ENCODE data around the gene COG1. TPM values are rescaled to one million over a fixed set of nuclear protein-coding genes. Genes with fewer than 3 reads are reported as not detected.

The COG1 gene
- total and polyA plus RNA-seq, 9 of the 15 experiments (the other 6 are each of a cell fraction or from before 2014, with no cell fraction given): 9.5 to 26.8 (median 12.9) TPM

- no peak overlapping the region for H3K4me2 ChIP-seq (ENCODE audit: insufficient read depth, low read length)
- FAIRE-seq (peak; percentile 77), DNase-seq (ENCODE audit: extremely low read depth in 1 of 4, low spot score in 3 of 4) (peak; percentile 71 to 80 (median 74)), ATAC-seq (peak; percentile 99)
- no peak overlapping the region for H3K4me3 ChIP-seq
- H2AFZ ChIP-seq (ENCODE audit: low read depth, low read length): peak overlapping the region; percentile 10; the same call in 1 of the 2 replicates
- H3K4me1 ChIP-seq (replicated peaks in 1 of 2; ENCODE audit: control insufficient read depth in 2 of 2, insufficient read depth in 2 of 2, low read length in 2 of 2): peaks cover 2 to 10% of the 10 kb centered on the region in 2 experiments; a peak in 2 of 5 replicates
- ChIA-PET POLR2A (interaction anchor here (0.6 to 1.5 kb wide), 5 partner anchors 8 to 438 kb away, joined by 3 to 4 read pairs (median 3); partner anchors contain the start of gene SSTR2), CTCF (ENCODE audit: low intra/inter-chr PET ratio) (interaction anchor here (0.6 kb wide), 1 partner anchor 38 kb away, joined by 4 read pairs; no protein-coding TSS in a partner anchor)
- peaks cover 6% of the 10 kb centered on the region; the same call in 1 of the 2 replicates for H4K20me1 ChIP-seq (replicated peaks; ENCODE audit: control insufficient read depth, insufficient read depth, low read length)
- no peaks in the 10 kb centered on the region for H3K79me2 ChIP-seq (ENCODE audit: control insufficient read depth, insufficient read depth, low read length)
- no peaks in the 10 kb centered on the region for H3K9me1 ChIP-seq (ENCODE audit: control insufficient read depth, insufficient read depth, low read length)
- H3K27me3 ChIP-seq (ENCODE audit: control insufficient read depth in 2 of 2, insufficient read depth in 2 of 2, low read length in 2 of 2): peaks cover 7 to 17% of the 10 kb centered on the region in 2 experiments; a peak in 4 of 5 replicates
- no peak overlapping the region for H3K9ac ChIP-seq (ENCODE audit: insufficient read depth in 1 of 2, low read depth in 2 of 2, low read length in 2 of 2)
- in situ Hi-C loops (cut with MboI): loop anchor here (10.0 kb wide), 2 partner anchors 162 to 432 kb away; no protein-coding TSS in a partner anchor
- 7% methylated on average over 19 of the region's 22 CpGs for WGBS (ENCODE audit: insufficient coverage, low coverage, missing lambda C conversion rate)
- intact Hi-C loops (cut with micrococcal nuclease): loop anchor here (1.0 to 2.0 kb wide), 2 partner anchors 170 to 430 kb away; no protein-coding TSS in a partner anchor
- BruUV-seq (replicated peaks): no TSS peak
- no peaks in the 10 kb centered on the region for H3K9me3 ChIP-seq (replicated peaks; ENCODE audit: control insufficient read depth, insufficient read depth, low read depth, low read length)
- H3K36me3 ChIP-seq (ENCODE audit: control insufficient read depth, insufficient read depth, low read length): no peaks in the 10 kb centered on the region
- H3K27ac ChIP-seq (ENCODE audit: extremely low read depth, low read depth, low read length): no peak overlapping the region
- TF ChIP-seq ZC3H8 (IDR thresholded peaks at IDR 0.05): no peak
- TF ChIP-seq XRCC5 (IDR thresholded peaks at IDR 0.05; ENCODE audit: low read depth, low read length): 0 out of 2 replicates have a peak, but pooled peaks have one; percentile 41
- TF ChIP-seq STAG1 (CRISPR knock-in tag; IDR thresholded peaks at IDR 0.05; ENCODE audit: borderline replicate concordance): peak; percentile 35; the same call in 1 of the 2 replicates
- peak; percentile 49; the same call in 1 of the 2 replicates for TF ChIP-seq CTBP1 (IDR thresholded peaks at IDR 0.05; ENCODE audit: borderline replicate concordance)
- peak; percentile 83 for TF ChIP-seq SMC3 (conservative IDR thresholded peaks at IDR 0.05; ENCODE audit: insufficient read depth, low read depth, low read length)
- TF ChIP-seq, protein P1, sequence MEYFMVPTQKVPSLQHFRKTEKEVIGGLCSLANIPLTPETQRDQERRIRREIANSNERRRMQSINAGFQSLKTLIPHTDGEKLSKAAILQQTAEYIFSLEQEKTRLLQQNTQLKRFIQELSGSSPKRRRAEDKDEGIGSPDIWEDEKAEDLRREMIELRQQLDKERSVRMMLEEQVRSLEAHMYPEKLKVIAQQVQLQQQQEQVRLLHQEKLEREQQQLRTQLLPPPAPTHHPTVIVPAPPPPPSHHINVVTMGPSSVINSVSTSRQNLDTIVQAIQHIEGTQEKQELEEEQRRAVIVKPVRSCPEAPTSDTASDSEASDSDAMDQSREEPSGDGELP (CRISPR knock-in tag; IDR thresholded peaks at IDR 0.05; ENCODE audit: borderline replicate concordance): peak; percentile 63; the same call in 1 of the 2 replicates
- peak; percentile 49; the same call in 1 of the 2 replicates for TF ChIP-seq ETV1 (tag; conservative IDR thresholded peaks at IDR 0.05; ENCODE audit: low read depth)
- no peak for TF ChIP-seq TAL1 (IDR thresholded peaks at IDR 0.05)
- TF ChIP-seq FIP1L1 (IDR thresholded peaks at IDR 0.05; ENCODE audit: low read depth, low read length, poor library complexity, severe bottlenecking): no peak
- 0 out of 4 replicates have a peak, but pooled peaks of 1 of the 2 experiments have one; percentile 21 for TF ChIP-seq UBTF (IDR thresholded peaks at IDR 0.05; ENCODE audit: borderline replicate concordance in 1 of 2, low read depth in 2 of 2, low read length in 2 of 2)
- 0 out of 2 replicates have a peak, but pooled peaks have one; percentile 43 for TF ChIP-seq ZHX1 (conservative IDR thresholded peaks at IDR 0.05; ENCODE audit: low read length)
- TF ChIP-seq RAD21 (CRISPR knock-in tag; conservative IDR thresholded peaks at IDR 0.05 in 1 of 2, IDR thresholded peaks at IDR 0.05 in 1 of 2): peak; percentile 71 to 92
Measured at GRCh38 chr17:73156166-73156840, 36.6 kb upstream of the COG1 start.

Measured in K562 (cell line).